Activated CD8-positive, alpha-beta memory T cell treated with anti-CD3 and anti-CD28 coated beads, Interleukin-2, amount 50 U/mL, for 48 hours (primary cell): ENCODE data around the gene XPNPEP1.

Experiments
- DNase-seq: peaks from one replicate; pipeline ENCODE4 v3.0.0-alpha.2; 2020

Gene XPNPEP1

GRCh38 chr10:109947111-109947920, 24.0 kb upstream of the XPNPEP1 start:
- DNase-seq: no peak

- no peak for DNase-seq
Observed at GRCh38 chr10:109946680-109947079, 23.4 kb upstream of the XPNPEP1 start.

GRCh38 chr10:109945473-109946177, 22.3 kb upstream of the XPNPEP1 start:
- DNase-seq: no peak

GRCh38 chr10:109944613-109945012, 21.3 kb upstream of the XPNPEP1 start:
- DNase-seq: no peak

GRCh38 chr10:109941236-109941862, 18.0 kb upstream of the XPNPEP1 start:
- DNase-seq: no peak

GRCh38 chr10:109940553-109940952, 17.2 kb upstream of the XPNPEP1 start:
- no peak for DNase-seq

GRCh38 chr10:109940117-109940516, 16.8 kb upstream of the XPNPEP1 start:
- DNase-seq: no peak

- DNase-seq: no peak
Observed at GRCh38 chr10:109939315-109939961, 16.1 kb upstream of the XPNPEP1 start.

GRCh38 chr10:109937460-109938065, 14.3 kb upstream of the XPNPEP1 start:
- no peak for DNase-seq

GRCh38 chr10:109934958-109935793, 11.9 kb upstream of the XPNPEP1 start:
- DNase-seq: peak; percentile 66

GRCh38 chr10:109933984-109934565, 10.8 kb upstream of the XPNPEP1 start:
- DNase-seq: no peak

GRCh38 chr10:109932968-109933367, 9.7 kb upstream of the XPNPEP1 start:
- DNase-seq: no peak

- no peak for DNase-seq
Observed at GRCh38 chr10:109932391-109932790, 9.1 kb upstream of the XPNPEP1 start.

GRCh38 chr10:109931163-109931562, 7.9 kb upstream of the XPNPEP1 start:
- DNase-seq: no peak

- no peak for DNase-seq
Observed at GRCh38 chr10:109929501-109930219, 6.3 kb upstream of the XPNPEP1 start.

GRCh38 chr10:109928475-109928891, 5.2 kb upstream of the XPNPEP1 start:
- no peak for DNase-seq

- DNase-seq: no peak
Observed at GRCh38 chr10:109926825-109927224, 3.5 kb upstream of the XPNPEP1 start.

GRCh38 chr10:109926061-109926745, 2.9 kb upstream of the XPNPEP1 start:
- no peak for DNase-seq

- no peak for DNase-seq
Observed at GRCh38 chr10:109924967-109925620, 1.8 kb upstream of the XPNPEP1 start.

- no peak for DNase-seq
Observed at GRCh38 chr10:109924087-109924486, 776 bp upstream of the XPNPEP1 start.
